Measurements from ENCODE around the gene SH3BP1. TPM values are rescaled to one million over a fixed set of nuclear protein-coding genes. Genes with fewer than 3 reads are reported as not detected.
"Not testable (repeated sequence)": the region's sequence is repeated elsewhere in the genome, so short reads cannot be mapped to it uniquely, and the experiment has no call there.

Gene SH3BP1
- total and polyA plus RNA-seq, 2 experiments from 2014 or later, result 9.5 to 46.7 TPM

- Histone ChIP-seq H3K4me2 (peak overlapping the region; percentile 64), H3K4me3 (peak overlapping the region; percentile 81), H3K27ac (ENCODE audit: low read depth) (0 out of 2 replicates have a peak overlapping the region, but pooled peaks have one; percentile 35), H3K36me3 (ENCODE audit: insufficient read depth) (peaks cover 11% of the 10 kb centered on the region; the same call in 1 of the 2 replicates)
- H2AFZ ChIP-seq; DNase-seq (ENCODE audit: low spot score); H3K4me1 ChIP-seq (ENCODE audit: insufficient read depth); H4K20me1 ChIP-seq (replicated peaks; ENCODE audit: insufficient read depth); H3K9me2 ChIP-seq (ENCODE audit: insufficient read depth); H3K27me3 ChIP-seq (ENCODE audit: insufficient read depth); H3F3A ChIP-seq (replicated peaks; ENCODE audit: low read depth); H3K79me2 ChIP-seq (replicated peaks; ENCODE audit: insufficient read depth); ATAC-seq; H3K9me3 Mint-ChIP-seq; H3K4me1 Mint-ChIP-seq: not testable (repeated sequence)
- Mint-ChIP-seq H3K4me3 (peak overlapping the region; percentile 93), H3K36me3 (ENCODE audit: low read depth) (peaks cover 32% of the 10 kb centered on the region), H3K27ac (0 out of 2 replicates have a peak overlapping the region, but pooled peaks have one; percentile 21), H3K27me3 (ENCODE audit: insufficient read depth, low read depth, poor library complexity) (peaks cover 15% of the 10 kb centered on the region)
Observed at GRCh38 chr22:37696260-37696656, 56.8 kb downstream of the SH3BP1 start.

- H3K36me3 Mint-ChIP-seq (ENCODE audit: low read depth), result peaks cover 30% of the 10 kb centered on the region
- TF ChIP-seq REST (IDR thresholded peaks at IDR 0.05; ENCODE audit: unreplicated experiment) (no peak), ZNF462 (CRISPR knock-in tag; IDR thresholded peaks at IDR 0.05) (no peak), JUNB (IDR thresholded peaks at IDR 0.05; ENCODE audit: unreplicated experiment) (no peak), POLR2AphosphoS5 (IDR thresholded peaks at IDR 0.05; ENCODE audit: low read depth) (peak; percentile 83), ETS1 (IDR thresholded peaks at IDR 0.05) (no peak), CTCF (conservative IDR thresholded peaks at IDR 0.05; ENCODE audit: low read depth in 2 of 2) (peak; percentile 33 to 61)
Observed at GRCh38 chr22:37696657-37697537, 57.4 kb downstream of the SH3BP1 start, which contains the start of gene TRIOBP. Gene TRIOBP (plus strand): TSS chr22:37697048. CDS start chr22:37701366, 4,318 bp downstream.

More at GRCh38 chr22:37696657-37697537, 57.4 kb downstream of the SH3BP1 start, which contains the start of gene TRIOBP:
- Histone ChIP-seq H3K4me1 (ENCODE audit: insufficient read depth) (peaks cover 6% of the 10 kb centered on the region), H3F3A (replicated peaks; ENCODE audit: low read depth) (peaks cover 8% of the 10 kb centered on the region), H3K4me3 (peak within 1 kb of the TSS; percentile 81), H3K79me2 (replicated peaks; ENCODE audit: insufficient read depth) (no peaks in the 10 kb centered on the region), H4K20me1 (replicated peaks; ENCODE audit: insufficient read depth) (no peaks in the 10 kb centered on the region; the same call in 1 of the 2 replicates), H3K27me3 (ENCODE audit: insufficient read depth) (no peaks in the 10 kb centered on the region), H3K36me3 (ENCODE audit: insufficient read depth) (peaks cover 15% of the 10 kb centered on the region; the same call in 1 of the 2 replicates), H3K9me2 (ENCODE audit: insufficient read depth) (no peaks in the 10 kb centered on the region), H3K4me2 (peak within 1 kb of the TSS; percentile 91), H3K27ac (ENCODE audit: low read depth) (peak within 1 kb of the TSS; percentile 35; the same call in 1 of the 2 replicates), H2AFZ (peak within 1 kb of the TSS; percentile 94)
- peaks cover 5% of the 10 kb centered on the region for H3K4me1 Mint-ChIP-seq
- peak; percentile 97 for ATAC-seq
- peak within 1 kb of the TSS; percentile 93 for H3K4me3 Mint-ChIP-seq
- no peaks in the 10 kb centered on the region for H3K9me3 Mint-ChIP-seq
- H3K27ac Mint-ChIP-seq, result peak within 1 kb of the TSS; percentile 92
- H3K27me3 Mint-ChIP-seq (ENCODE audit: insufficient read depth, low read depth, poor library complexity), result peaks cover 15% of the 10 kb centered on the region
- DNase-seq (ENCODE audit: low spot score), result peak; percentile 100

Measured in GM23338 (cell line).